Breast epithelium (tissue), 4 donors: ENCODE results near the gene CTXND1. TPM values are rescaled to one million over a fixed set of nuclear protein-coding genes. Genes with fewer than 3 reads are reported as not detected.
"Not testable (repeated sequence)": the region's sequence is repeated elsewhere in the genome, so short reads cannot be mapped to it uniquely, and the experiment has no call there.

Source experiments
- DNase-seq, 2 donors: peaks; one replicate each; pipeline ENCODE4 v3.0.0-alpha.2; 2019; ENCODE audit warnings: low spot score in 2 of 2
- H3K27ac ChIP-seq, 2 donors: fragments of 200-600 bp; sonication (generic) in 1 of 2; one replicate each; pipeline ENCODE4 v1.5.1; 2016 to 2019; ENCODE audit warnings: mild to moderate bottlenecking in 1 of 2
- H3K27me3 ChIP-seq, 2 donors: fragments of 200-600 bp; sonication (generic) in 1 of 2; one replicate each; pipeline versions ENCODE4 v1.5.1 to v1.6.0; 2017 to 2019; ENCODE audit warnings: control low read depth in 1 of 2, mild to moderate bottlenecking in 1 of 2
- H3K36me3 ChIP-seq: fragments of 200-600 bp; one replicate; pipeline ENCODE4 v1.5.1; 2019
- H3K4me1 ChIP-seq, 2 donors: fragments of 200-600 bp; sonication (generic); one replicate each; pipeline ENCODE4 v1.5.1; 2016 to 2019; ENCODE audit warnings: control low read depth in 1 of 2
- H3K4me3 ChIP-seq, 3 donors: fragments of 200-600 bp; sonication (generic); 1 replicate in 2 of 3; 2 replicates in 1 of 3; pipeline ENCODE4 v1.5.1; 2016 to 2019; ENCODE audit warnings: mild to moderate bottlenecking in 3 of 3, moderate library complexity in 2 of 3
- H3K9me3 ChIP-seq, 2 donors: fragments of 200-600 bp; sonication (generic) in 1 of 2; one replicate each; pipeline ENCODE4 v1.5.1; 2016 to 2019; ENCODE audit warnings: control low read depth in 1 of 2
- POLR2A ChIP-seq: fragments of 450-650 bp; IDR thresholded peaks from one replicate; pipeline ENCODE4 v1.6.1; 2016; ENCODE audit warnings: antibody characterized with exemption, mild to moderate bottlenecking, moderate library complexity
- POLR2AphosphoS5 ChIP-seq, 3 donors: sonication (generic); formaldehyde crosslinking; IDR thresholded peaks; one replicate each; pipeline ENCODE4 v1.6.1; 2017; ENCODE audit warnings: antibody characterized with exemption in 3 of 3
- intact Hi-C: fragments of 100-400 bp; cut with DNase I; formaldehyde crosslinking; loops from one replicate; pipeline ENCODE4 v1.15.1; 2023; ENCODE audit warnings: low total_unique reads
- total RNA-seq, 3 donors: library from RNA; depleted of rRNA; stranded (reverse); fragments of >200 nt; gene quantifications; one replicate each; pipeline ENCODE4 v1.1.0, GENCODE V29; 2016
- TF ChIP-seq, protein P1 (sequence below), 3 donors: fragments of 450-650 bp; IDR thresholded peaks; one replicate each; pipeline ENCODE4 v1.5.1; 2016 to 2017; ENCODE audit warnings: antibody characterized with exemption in 3 of 3, mild to moderate bottlenecking in 3 of 3, moderate library complexity in 3 of 3

CTXND1 gene
- total RNA-seq, 3 donors from 2014 or later, result not detected

DNA sequence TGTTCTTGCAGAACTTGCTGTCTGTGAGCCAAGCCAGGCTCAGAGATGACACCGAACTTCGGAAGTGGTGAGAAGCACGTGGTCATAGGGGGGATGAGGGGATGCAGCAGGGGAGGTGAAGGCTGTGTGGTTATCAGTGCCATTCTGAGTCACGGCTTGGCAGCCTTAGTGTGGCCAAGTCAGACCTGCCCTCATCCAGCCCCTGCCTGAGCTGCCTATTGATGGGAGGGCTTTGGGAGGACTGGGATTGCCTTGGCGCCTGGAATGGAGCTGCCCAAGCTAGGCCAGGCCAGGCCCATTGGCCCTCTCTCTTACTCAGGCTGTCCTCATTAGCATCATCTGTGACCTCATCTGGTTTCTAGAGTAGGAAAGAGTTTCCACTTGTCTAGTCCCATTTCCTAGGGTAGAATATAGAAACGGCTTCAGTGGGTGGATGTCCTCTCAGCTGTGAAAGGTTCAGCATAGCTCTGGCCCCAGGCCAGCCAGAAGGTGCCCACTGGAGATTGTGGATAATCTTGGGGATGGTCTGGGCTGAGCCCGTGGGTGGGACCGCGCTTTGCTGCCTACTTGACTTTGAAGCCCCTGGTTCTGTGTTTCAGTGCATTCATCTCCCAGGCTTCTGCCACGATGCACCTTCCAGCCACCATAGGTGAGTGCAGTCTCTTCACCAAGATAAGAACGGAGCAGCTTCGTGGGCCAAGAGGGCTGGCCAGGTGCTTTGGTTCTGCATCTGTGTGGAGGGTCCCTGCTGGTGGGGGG lies 92.0 kb downstream of the CTXND1 start:
- Histone ChIP-seq H3K4me1 (peaks cover 0 to 5% of the 10 kb centered on the region in 2 donors), H3K4me3 (no peak overlapping the region), H3K9me3 (no peaks in the 10 kb centered on the region), H3K27ac (peak overlapping the region; percentile 40 to 48), H3K36me3 (no peaks in the 10 kb centered on the region), H3K27me3 (no peaks in the 10 kb centered on the region)
- DNase-seq, result no peak
- intact Hi-C loops, result no loop called here
- TF ChIP-seq POLR2AphosphoS5 (IDR thresholded peaks at IDR 0.05), result no peak
- TF ChIP-seq POLR2A, result no peak
- TF ChIP-seq, protein P1, sequence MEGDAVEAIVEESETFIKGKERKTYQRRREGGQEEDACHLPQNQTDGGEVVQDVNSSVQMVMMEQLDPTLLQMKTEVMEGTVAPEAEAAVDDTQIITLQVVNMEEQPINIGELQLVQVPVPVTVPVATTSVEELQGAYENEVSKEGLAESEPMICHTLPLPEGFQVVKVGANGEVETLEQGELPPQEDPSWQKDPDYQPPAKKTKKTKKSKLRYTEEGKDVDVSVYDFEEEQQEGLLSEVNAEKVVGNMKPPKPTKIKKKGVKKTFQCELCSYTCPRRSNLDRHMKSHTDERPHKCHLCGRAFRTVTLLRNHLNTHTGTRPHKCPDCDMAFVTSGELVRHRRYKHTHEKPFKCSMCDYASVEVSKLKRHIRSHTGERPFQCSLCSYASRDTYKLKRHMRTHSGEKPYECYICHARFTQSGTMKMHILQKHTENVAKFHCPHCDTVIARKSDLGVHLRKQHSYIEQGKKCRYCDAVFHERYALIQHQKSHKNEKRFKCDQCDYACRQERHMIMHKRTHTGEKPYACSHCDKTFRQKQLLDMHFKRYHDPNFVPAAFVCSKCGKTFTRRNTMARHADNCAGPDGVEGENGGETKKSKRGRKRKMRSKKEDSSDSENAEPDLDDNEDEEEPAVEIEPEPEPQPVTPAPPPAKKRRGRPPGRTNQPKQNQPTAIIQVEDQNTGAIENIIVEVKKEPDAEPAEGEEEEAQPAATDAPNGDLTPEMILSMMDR (IDR thresholded peaks at IDR 0.05), result no peak

DNA sequence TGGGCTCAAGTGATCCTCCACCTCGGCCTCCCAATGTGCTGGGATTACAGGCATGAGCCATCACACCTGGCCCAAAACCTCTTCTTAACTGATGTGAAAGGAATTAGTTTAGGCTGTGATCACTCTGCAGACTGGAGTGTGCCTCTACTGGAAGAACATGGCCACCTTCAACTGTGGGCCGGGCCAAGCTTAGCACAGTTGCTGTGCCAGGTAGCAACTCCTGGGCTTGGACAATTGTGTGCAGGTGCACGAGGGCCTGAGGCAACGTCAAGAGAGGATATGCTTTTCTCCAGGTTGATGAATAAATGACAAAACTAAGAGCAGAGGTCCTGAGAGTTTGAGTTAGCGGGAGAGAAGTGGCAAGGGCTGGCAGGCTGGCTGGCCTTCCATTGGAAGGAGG lies 92.7 kb downstream of the CTXND1 start:
- Histone ChIP-seq H3K4me1 (peaks cover 0 to 5% of the 10 kb centered on the region in 2 donors), H3K27me3 (no peaks in the 10 kb centered on the region), H3K4me3 (no peak overlapping the region), H3K36me3 (no peaks in the 10 kb centered on the region), H3K9me3 (no peaks in the 10 kb centered on the region), H3K27ac (no peak overlapping the region)
- DNase-seq, result no peak
- no peak for TF ChIP-seq POLR2A
- TF ChIP-seq POLR2AphosphoS5 (IDR thresholded peaks at IDR 0.05), result no peak
- TF ChIP-seq, protein P1 (IDR thresholded peaks at IDR 0.05), result no peak
- intact Hi-C loops, result no loop called here

DNA sequence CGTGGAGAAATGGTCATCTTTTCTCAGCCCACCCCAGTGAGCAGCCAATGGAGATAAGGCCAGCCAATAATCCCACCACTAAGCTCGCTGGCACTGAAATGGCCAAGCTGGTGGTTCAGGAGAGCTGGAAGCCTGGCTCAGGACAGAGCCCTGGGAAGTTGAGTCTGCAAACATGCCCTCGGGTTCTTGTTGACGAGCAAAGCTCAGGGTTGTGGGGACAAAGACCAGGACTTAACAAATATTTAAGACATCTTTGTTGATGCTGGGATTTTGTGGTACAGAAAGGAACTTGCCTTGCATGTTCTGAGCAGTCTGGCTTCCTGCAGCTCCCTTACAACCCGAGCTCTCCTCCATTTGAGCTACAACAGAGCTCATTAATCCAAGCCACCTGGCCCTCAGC lies 94.8 kb downstream of the CTXND1 start:
- DNase-seq, result no peak
- H3K27ac ChIP-seq, result no peak overlapping the region
- TF ChIP-seq, protein P1 (IDR thresholded peaks at IDR 0.05), result no peak
- no peak for TF ChIP-seq POLR2AphosphoS5 (IDR thresholded peaks at IDR 0.05)
- TF ChIP-seq POLR2A, result no peak
- H3K9me3 ChIP-seq, result no peaks in the 10 kb centered on the region
- no peaks in the 10 kb centered on the region for H3K27me3 ChIP-seq
- no peaks in the 10 kb centered on the region for H3K36me3 ChIP-seq
- intact Hi-C loops, result no loop called here
- H3K4me1 ChIP-seq, result peaks cover 0 to 13% of the 10 kb centered on the region in 2 donors
- H3K4me3 ChIP-seq, result no peak overlapping the region

DNA sequence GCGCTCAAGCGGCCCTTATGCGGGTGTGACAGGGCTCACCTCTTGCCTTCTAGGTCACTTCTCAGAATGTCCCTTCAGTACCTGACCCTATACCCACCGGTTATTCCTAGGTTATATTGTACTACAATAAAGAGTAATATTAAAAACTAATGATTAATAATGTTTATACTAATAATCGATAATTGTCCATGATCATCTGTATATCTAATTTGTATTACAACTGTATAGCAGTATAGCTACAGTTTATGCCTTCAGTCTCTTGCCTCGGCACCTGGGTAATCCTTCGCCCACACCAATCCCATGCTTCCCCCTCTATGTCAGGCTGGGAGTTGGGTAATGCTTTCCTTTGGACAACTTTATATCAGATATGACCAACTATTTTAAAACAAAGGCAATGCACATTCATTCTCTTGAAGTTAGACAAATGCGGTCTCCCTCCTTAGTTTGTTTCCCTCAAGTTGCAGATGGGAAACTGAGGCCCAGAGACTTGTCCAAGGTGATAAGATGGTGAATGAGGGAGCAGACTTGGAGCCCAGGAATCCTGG lies 95.8 kb downstream of the CTXND1 start:
- intact Hi-C loops, result no loop called here
- Histone ChIP-seq H3K27ac (no peak overlapping the region), H3K36me3 (no peaks in the 10 kb centered on the region), H3K4me3 (no peak overlapping the region), H3K27me3 (no peaks in the 10 kb centered on the region), H3K9me3 (no peaks in the 10 kb centered on the region), H3K4me1 (peaks cover 0 to 13% of the 10 kb centered on the region in 2 donors)
- DNase-seq, result no peak
- TF ChIP-seq POLR2A (no peak), POLR2AphosphoS5 (IDR thresholded peaks at IDR 0.05) (no peak)
- TF ChIP-seq, protein P1 (IDR thresholded peaks at IDR 0.05), result no peak

DNA sequence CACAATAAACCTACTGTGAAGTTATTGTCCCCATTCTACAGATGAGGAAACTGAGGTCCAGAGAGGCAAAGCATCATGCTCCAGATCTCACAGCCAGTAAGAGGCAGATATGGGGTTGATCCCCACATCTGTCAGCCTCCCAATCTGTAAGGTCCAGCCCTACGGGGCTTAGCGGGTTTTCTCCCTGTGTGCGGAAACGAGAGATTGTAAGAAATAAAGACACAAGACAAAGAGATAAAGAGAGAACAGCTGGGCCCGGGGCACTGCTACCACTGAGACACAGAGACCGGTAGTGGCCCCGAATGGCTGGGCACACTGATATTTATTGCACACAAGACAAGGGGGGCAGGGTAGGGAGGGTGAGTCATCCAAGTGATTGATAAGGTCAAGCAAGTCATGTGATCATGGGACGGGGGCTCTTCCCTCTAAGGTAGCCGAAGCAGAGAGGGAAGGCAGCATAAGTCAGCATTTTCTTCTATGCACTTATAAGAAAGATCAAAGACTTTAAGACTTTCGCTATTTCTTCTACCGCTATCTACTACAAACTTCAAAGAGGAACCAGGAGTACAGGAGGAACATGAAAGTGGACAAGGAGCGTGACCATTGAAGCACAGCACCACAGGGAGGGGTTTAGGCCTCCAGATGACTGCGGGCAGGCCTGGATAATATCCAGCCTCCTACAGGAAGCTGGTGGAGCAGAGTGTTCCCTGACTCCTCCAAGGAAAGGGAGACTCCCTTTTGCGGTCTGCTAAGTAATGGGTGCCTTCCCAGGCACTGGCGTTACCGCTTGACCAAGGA lies 96.4 kb downstream of the CTXND1 start:
- DNase-seq, intact Hi-C loops: not testable (repeated sequence)

More for the DNA sequence above, 96.4 kb downstream of the CTXND1 start:
- H3K4me3 ChIP-seq, H3K36me3 ChIP-seq, H3K4me1 ChIP-seq, H3K27me3 ChIP-seq, H3K9me3 ChIP-seq, H3K27ac ChIP-seq: not testable (repeated sequence)
